Measurements from ENCODE around the gene SARNP.
"Not testable (repeated sequence)": the region's sequence is repeated elsewhere in the genome, so short reads cannot be mapped to it uniquely, and the experiment has no call there.

The SARNP gene, protein sequence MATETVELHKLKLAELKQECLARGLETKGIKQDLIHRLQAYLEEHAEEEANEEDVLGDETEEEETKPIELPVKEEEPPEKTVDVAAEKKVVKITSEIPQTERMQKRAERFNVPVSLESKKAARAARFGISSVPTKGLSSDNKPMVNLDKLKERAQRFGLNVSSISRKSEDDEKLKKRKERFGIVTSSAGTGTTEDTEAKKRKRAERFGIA

DNA sequence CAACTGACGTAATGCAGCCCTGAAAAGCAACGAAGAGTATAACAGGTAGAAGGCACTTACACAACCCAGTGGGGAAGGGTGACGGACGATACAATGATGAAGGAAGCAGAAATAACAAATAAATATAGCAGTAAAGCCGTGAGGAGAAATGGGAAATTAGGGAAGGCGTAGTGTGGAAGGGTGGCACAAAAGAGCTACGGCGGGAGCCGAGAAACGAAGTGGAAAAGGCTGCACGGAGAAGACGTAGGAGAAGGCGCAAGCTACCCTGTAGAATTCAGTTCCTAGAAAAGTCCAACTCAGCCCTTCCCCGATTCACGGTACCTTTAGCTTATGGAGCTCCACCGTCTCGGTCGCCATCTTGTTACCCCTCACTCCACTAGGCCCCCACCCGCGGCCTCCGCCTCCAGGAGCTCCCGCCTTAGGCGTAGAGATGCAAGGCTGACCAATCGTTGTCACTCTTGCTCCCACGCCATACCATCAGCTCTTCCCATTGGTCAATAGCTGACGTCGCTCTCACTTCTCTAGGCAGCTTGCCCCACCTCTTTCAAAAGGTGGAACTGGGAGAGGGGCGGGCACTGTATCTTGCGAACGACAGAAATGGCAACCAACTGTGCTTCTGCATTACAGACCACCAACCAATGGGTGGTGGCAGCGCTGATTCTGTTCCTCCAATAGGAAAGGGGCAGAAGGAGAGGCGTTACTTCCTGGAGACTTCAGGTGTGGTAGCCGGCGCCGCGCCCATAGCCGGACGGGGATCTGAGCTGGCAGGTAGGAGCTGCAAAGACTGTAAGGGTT lies at the start of gene SARNP, which contains the start of gene ORMDL2:
Gene SARNP (minus strand): TSS at position 380 of the 795 bp plus-strand sequence. CDS start 23 bp downstream, at position 357.
Gene ORMDL2 (plus strand): TSS at position 697 of the 795 bp plus-strand sequence. CDS start 959 bp downstream, outside the sequence.
- peak; percentile 95 to 96 for DNase-seq

- not testable (repeated sequence) for DNase-seq
Observed at GRCh38 chr12:55866454-55867004, 49.0 kb upstream of the SARNP start.

- DNase-seq = no peak
Observed at GRCh38 chr12:55865327-55865726, 47.8 kb upstream of the SARNP start.

DNA sequence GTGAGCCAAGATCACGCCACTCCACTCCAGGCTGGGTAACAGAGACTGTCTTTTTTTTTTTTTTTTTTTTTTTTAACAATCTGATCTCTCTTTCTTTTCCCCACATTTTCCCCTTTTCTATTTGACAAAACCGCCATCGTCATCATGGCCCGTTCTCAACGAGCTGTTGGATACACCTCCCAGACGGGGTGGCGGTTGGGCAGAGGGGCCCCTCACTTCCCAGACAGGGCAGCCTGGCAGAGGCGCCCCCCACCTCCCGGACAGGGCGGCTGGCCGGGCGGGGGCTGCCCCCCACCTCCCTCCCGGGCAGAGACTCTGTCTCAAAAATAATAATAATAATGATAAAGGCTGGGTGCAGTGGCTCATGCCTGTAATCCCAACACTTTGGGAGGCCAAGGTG lies 45.4 kb upstream of the SARNP start:
- DNase-seq = not testable (repeated sequence)

DNA sequence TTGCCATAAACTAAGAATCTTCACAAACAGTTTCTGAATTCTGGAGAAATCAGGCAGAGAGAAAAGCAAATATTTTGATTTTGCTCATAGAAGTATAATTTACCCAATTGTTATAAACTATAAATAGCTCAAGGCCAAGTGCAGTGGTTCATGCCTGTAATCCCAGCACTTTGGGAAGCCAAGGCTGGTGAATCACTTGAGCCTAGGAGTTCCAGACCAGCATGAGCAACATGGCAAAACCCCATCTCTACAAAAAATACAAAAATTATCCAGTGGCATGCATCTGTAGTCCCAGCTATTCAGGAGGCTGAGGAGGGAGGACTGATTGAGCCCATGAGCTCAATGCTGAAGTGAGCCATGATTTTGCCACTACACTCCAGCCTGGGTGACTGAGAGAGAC lies 44.8 kb upstream of the SARNP start:
- no peak for DNase-seq

GRCh38 chr12:55861871-55862270 lies 44.3 kb upstream of the SARNP start:
- no peak for DNase-seq

DNA sequence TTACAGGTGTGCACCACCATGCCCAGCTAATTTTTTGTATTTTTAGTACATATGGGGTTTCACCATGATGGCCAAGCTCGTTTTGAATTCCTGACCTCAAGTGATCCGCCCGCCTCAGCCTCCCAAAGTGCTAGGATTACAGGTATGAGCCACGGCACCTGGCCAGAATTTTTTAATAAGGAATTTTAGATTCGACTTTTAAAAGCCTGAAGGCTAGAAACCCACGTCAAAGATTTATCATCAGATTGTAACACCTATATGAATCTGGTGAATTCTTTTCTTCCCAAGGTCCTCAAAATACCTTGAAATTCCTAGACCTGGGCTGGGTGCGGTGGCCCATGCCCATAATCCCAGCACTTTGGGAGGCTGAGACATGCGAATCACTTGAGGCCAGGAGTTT lies 43.9 kb upstream of the SARNP start:
- no peak for DNase-seq

- no peak for DNase-seq
Observed at GRCh38 chr12:55852740-55853139, 35.2 kb upstream of the SARNP start.

DNA sequence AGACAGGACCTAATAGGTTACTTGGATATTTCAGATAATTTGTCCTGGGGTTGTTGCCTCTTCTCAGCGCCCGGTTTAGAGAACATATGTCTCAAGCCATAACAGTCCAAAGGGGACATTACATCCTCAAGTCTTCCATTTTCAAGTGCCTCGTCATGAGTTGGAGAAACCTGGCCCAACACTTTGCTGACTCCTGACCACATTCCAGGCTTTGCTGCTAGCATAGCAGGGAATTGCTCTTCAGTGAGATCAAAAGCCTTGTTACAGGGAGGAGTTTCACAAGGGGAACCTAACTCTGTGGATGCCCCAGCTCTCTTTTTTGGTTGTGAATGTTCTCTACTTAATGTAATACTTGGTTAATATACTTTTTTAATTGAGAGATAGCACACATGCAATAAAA lies 33.4 kb upstream of the SARNP start:
- no peak for DNase-seq

DNA sequence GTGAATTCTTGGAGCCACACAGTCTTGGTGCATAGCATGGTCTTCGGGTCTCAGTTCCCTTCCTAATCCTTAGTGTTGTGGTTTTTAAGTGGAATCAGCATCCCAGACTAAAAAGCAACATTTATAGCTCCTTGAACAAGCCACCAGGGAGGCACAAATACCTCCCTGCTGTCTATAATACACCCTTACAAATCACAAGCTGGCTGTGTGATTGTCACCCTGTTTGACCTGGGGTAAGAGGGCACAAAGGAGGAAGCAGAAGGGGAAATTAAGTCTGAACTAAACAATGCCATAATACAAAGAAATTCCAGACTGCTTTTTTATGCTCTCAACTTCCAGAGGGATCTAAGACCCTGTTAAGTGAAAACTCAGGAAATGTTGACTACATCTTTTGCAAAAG lies 32.9 kb upstream of the SARNP start:
- no peak for DNase-seq

DNA sequence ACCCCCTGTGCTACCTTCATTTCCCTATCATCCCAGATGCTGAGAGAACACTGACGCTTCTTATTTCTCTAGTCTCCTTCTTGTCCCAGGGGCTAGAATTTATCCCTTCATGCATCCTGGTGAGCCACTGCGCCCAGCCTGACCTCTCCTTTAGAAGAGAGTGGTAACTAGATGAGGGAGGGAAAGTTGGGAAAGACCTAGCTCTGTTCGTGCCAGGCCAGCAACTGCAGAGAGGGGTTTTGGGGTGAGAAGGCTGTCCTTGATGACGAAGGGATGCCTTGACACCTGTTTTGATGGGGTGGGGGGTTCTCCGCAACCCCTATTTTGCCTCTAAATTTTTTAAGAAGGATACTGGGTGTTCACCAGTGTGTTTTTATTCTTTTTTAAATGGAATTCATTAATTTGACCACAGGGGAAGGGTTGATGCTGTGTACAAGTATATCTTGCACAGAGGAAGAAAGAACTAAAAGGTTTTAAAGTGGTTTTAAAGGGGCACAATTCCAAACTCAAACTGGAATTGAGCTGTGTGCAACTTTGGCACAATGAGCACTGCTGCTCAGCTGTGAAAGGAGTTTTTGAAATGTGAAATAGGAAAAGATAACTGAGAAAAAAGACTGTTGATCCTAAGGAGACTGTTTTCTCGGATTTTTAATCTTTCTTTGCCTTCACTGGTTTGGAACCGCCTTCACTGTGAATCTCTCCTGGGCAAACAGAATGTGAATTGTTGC lies 32.3 kb upstream of the SARNP start:
- DNase-seq = no peak

- no peak for DNase-seq
Observed at GRCh38 chr12:55847603-55848291, 30.2 kb upstream of the SARNP start.

- DNase-seq = no peak
Observed at GRCh38 chr12:55847033-55847432, 29.5 kb upstream of the SARNP start.

DNA sequence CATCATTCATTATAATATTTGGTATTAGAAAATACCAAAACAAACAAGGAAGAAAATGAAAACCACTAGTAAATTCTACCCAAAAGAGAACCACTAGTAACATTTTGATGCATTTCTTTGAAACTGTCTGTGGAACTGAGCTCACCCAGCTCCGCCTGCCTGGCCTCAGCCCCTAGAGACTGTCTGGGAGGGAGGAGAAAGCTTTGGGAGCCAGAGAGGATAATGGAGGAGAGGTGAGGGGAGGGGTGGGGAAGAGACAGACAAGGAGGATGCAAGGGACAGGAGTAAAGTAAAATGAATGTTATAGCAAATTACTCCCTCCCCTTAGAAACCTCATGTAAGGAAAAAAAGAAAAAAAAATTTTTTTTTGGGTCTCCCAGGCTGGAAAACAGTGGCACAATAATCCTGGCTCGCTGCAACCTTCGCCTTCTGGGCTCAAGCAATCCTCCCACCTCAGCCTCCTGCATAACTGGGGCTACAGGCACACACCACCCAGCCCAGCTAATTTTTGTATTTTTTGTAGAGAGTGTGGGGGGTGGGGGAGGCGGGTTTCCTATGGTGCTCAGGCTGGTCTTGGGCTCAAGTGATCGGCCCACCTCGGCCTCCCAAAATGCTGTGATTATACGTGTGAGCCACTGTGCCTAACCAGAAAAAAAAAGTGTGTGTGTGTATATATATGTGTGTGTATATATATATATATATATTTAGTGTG lies 28.4 kb upstream of the SARNP start:
- no peak for DNase-seq

DNA sequence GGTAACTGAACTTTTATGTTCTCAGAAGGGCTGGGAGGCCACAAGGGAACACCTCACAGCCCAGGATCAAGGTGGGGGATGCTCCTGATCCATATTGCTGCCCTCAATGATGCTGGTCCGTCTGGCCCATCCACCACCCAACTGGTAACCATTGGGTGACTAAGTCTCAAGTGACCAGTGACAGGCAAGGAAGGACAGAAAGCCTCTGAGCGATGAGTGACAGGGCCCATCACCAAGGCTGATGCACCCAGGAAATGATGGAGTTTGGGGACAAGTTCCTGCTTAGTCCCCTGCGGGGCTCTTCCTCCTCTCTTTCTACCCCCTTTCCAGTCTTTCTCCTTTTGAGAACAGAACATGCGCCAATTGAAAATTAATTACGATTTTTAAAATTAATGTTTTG lies 27.8 kb upstream of the SARNP start:
- DNase-seq = no peak

DNA sequence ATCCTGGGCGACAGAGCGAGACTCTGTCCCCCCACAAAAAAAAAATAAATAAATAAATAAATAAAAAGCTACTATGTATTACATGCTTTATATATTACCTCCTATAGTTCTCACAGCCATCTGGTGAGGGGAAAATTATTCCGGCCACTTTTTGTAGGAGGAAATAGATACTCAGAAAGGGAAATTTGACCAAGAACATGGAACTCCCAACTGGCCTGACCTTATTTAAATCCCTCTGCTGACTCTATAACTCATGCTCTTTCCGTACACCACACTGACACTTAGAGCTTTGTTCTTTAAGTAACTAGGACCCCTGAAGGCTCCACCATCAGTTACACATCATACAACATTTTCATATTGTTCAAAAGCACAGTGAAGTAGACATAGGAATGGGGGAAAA lies 27.4 kb upstream of the SARNP start:
- no peak for DNase-seq

DNA sequence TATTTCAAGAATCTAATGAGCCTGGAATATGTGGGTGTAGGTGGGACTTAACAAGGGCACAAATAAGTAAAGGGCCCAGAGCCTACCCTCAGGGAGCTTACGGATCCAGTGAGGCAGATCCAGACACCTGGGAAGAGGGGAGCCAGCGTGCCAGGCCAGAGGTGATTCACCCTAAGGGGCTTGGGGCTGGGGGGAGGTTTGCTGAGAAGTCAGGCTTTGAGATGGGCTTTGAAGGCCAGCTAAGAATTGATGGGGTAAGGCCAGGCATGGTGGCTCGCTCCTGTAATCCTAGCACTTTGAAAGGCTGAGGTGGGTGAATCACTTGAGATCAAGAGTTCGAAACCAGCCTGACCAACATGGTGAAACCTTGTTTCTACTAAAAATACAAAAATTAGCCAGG lies 25.9 kb upstream of the SARNP start:
- DNase-seq = no peak

GRCh38 chr12:55842681-55843429 lies 25.3 kb upstream of the SARNP start, which contains the start of gene MMP19:
Gene MMP19 (minus strand): TSS chr12:55842936. CDS start chr12:55842830, 106 bp downstream.
- DNase-seq = no peak

DNA sequence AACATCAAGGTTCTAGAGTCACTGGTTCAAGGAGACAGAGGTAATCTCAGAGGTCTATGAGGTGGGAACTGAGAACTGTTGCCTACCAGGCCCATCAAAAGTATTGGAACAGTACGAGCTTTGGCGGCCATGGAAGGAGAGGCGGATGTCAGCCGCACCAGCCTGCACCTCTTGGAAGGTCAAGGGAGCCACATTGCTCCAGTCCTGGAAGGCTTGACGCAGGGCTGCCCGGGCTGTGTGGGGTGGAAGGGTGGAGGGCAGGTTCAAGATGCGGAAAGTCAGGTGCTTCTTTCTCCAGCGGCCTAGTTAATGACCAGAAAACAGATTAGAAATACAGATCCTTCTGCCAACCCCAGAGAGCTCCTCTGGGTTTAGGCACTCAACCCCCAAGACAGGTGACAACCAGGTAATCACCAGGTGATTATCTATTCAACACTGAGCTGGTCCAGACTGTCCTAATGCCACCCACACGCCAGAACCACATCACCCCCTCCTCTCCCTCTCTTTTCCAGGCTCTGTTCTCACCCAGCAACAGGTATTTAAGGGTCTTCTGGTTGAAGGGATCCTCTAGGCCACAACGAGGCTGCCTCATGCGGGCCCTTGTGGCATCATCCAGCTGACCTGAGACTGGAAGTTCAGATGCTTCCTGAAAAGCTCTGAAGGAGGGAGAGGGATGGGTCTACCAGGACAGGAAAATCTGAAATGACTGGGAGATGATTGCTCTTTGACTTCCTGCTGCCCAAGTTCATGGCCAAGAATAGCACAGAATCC lies 23.2 kb upstream of the SARNP start:
- DNase-seq = no peak
